Activated T-cell treated with anti-CD3 and anti-CD28 coated beads, Interleukin-2, amount 50 U/mL, for 24 hours (primary cell): ENCODE measurements around the gene FRZB.

ENCODE experiments used
- DNase-seq: peaks from one replicate; pipeline ENCODE4 v3.0.0-alpha.2; 2020
- H3K27ac Mint-ChIP-seq: 2 replicates; pipeline ENCODE4 v1.8.0; 2020; ENCODE audit warnings: mild to moderate bottlenecking, mixed read lengths
- H3K27me3 Mint-ChIP-seq: 2 replicates; pipeline ENCODE4 v1.8.0; 2020; ENCODE audit warnings: mixed read lengths
- H3K36me3 Mint-ChIP-seq: 2 replicates; pipeline ENCODE4 v1.8.0; 2020; ENCODE audit warnings: low read depth, mixed read lengths
- H3K4me1 Mint-ChIP-seq: 2 replicates; pipeline ENCODE4 v1.8.0; 2020; ENCODE audit warnings: low read depth, mixed read lengths
- H3K4me3 Mint-ChIP-seq: 2 replicates; pipeline ENCODE4 v1.8.0; 2020; ENCODE audit warnings: mild to moderate bottlenecking, moderate library complexity, mixed read lengths
- H3K9me3 Mint-ChIP-seq: 2 replicates; pipeline ENCODE4 v1.8.0; 2020; ENCODE audit warnings: mixed read lengths

The FRZB gene

DNA sequence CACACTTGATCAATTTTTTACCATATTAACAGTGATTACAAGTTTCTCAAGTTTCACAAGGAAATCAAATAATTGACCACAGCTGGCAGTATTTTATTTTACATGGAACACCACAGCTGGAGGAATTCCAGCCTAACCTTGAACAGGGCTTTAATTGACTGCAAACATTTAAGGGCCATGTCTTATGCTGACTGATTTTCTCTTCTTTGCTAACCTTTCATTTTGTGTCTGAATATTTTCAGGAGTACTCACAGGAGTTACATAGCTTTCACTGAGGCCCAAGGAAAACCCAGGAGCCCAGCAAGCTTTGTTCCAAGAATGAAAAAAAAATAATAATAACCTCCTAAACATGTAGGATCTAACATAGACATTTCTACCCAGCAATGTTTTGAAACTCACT is 49.6 kb downstream of the FRZB start:
- no peaks in the 10 kb centered on the region for H3K36me3 Mint-ChIP-seq

GRCh38 chr2:182814804-182815203 is 51.6 kb downstream of the FRZB start:
- H3K4me3 Mint-ChIP-seq, result no peak overlapping the region
- H3K36me3 Mint-ChIP-seq, result no peaks in the 10 kb centered on the region
- no peaks in the 10 kb centered on the region for H3K4me1 Mint-ChIP-seq
- DNase-seq, result no peak
- no peaks in the 10 kb centered on the region for H3K9me3 Mint-ChIP-seq
- H3K27me3 Mint-ChIP-seq, result peaks cover 30% of the 10 kb centered on the region
- no peak overlapping the region for H3K27ac Mint-ChIP-seq

More for the DNA sequence above, 49.6 kb downstream of the FRZB start:
- no peak for DNase-seq
- H3K9me3 Mint-ChIP-seq, result no peaks in the 10 kb centered on the region
- H3K4me3 Mint-ChIP-seq, result no peak overlapping the region
- H3K27me3 Mint-ChIP-seq, result peaks cover 24% of the 10 kb centered on the region
- no peak overlapping the region for H3K27ac Mint-ChIP-seq
- H3K4me1 Mint-ChIP-seq, result no peaks in the 10 kb centered on the region

DNA sequence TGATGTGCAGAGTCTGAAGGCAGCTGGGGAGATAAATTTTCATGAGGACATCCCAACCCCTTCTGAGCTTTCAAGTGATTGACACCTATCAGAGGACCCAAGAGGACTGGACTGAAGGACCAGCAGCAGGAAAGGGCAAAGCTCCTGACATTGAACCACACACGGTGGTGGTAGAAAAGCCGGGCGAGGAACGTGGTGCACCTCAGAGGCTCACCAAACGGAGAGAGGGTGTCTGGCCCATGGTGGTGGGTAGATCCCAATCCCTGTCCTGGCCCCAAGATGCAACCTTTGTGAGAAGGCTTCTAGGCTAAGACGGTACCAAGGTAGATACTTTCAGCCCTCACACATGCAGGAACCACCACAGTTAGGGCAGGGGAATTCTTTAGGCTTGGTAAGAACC is 52.1 kb downstream of the FRZB start:
- H3K36me3 Mint-ChIP-seq, result no peaks in the 10 kb centered on the region
- no peaks in the 10 kb centered on the region for H3K9me3 Mint-ChIP-seq
- no peak for DNase-seq
- no peak overlapping the region for H3K4me3 Mint-ChIP-seq
- no peak overlapping the region for H3K27ac Mint-ChIP-seq
- peaks cover 27% of the 10 kb centered on the region for H3K27me3 Mint-ChIP-seq
- H3K4me1 Mint-ChIP-seq, result no peaks in the 10 kb centered on the region

DNA sequence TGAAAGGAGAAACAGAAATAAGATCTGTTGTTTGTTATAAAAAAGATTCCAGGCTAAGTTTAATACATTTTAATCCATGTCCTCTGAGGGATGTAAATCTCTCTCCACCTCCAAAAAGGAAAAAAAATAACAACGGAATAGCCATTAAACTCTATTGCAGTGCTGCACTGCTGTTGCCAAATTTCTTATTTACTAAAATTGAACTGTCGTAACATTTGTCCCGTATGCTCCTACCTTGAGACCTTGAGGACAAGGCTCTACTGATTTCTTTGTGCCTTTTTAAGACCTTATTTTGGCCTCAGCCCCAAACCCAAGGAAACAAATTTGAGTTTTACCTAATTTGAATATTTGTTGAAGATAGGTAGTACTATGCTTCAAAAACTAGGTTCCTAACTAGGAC is 56.4 kb downstream of the FRZB start:
- H3K4me3 Mint-ChIP-seq, result no peak overlapping the region
- H3K27me3 Mint-ChIP-seq, result peaks cover 29% of the 10 kb centered on the region
- no peaks in the 10 kb centered on the region for H3K36me3 Mint-ChIP-seq
- no peak overlapping the region for H3K27ac Mint-ChIP-seq
- no peaks in the 10 kb centered on the region for H3K4me1 Mint-ChIP-seq
- no peak for DNase-seq
- no peaks in the 10 kb centered on the region for H3K9me3 Mint-ChIP-seq

- no peaks in the 10 kb centered on the region for H3K9me3 Mint-ChIP-seq
- no peaks in the 10 kb centered on the region for H3K36me3 Mint-ChIP-seq
- no peaks in the 10 kb centered on the region for H3K4me1 Mint-ChIP-seq
- no peak overlapping the region for H3K4me3 Mint-ChIP-seq
- peaks cover 29% of the 10 kb centered on the region for H3K27me3 Mint-ChIP-seq
- no peak for DNase-seq
- H3K27ac Mint-ChIP-seq, result no peak overlapping the region
These were observed 59.1 kb downstream of the FRZB start for GRCh38 chr2:182807319-182807718.

DNA sequence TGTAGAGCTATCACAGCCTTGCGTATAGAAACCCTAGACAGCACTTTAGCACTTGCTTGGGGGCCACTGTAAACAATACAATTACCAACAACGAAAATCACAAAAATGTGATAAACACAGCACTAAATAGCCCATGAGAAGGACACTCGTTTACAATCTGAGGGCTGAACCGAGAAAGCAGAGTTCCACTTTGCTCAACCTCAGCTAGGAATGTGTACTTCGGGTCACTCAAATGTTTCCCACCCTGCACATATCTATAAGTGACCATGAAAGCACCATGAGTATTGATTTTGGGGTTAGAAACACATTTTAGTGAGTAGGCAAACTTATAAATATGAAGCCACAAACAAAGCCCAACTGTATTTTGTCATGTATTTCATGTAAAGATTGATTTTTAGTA is 62.3 kb downstream of the FRZB start:
- peaks cover 38% of the 10 kb centered on the region for H3K27me3 Mint-ChIP-seq
- no peaks in the 10 kb centered on the region for H3K9me3 Mint-ChIP-seq
- no peak for DNase-seq
- no peak overlapping the region for H3K27ac Mint-ChIP-seq
- no peaks in the 10 kb centered on the region for H3K36me3 Mint-ChIP-seq
- H3K4me1 Mint-ChIP-seq, result no peaks in the 10 kb centered on the region
- H3K4me3 Mint-ChIP-seq, result no peak overlapping the region

DNA sequence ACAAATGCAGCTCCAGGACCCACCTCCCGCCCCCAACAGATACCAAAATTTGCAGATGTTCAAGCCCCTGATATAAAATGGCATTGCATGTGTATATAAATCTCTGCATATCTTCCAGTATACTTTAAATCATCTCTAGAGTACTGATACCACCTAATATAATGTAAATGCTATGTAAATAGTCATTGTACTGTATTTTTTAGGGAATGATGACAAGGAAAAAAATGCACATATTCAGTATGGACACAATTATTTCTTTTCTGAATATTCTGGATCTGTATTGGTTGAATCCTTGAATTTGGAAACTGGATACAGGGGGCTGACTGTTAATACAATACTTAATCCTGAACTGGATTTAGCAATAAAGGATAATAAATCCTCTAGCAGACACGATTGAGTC is 67.7 kb downstream of the FRZB start:
- no peaks in the 10 kb centered on the region for H3K4me1 Mint-ChIP-seq
- no peak overlapping the region for H3K4me3 Mint-ChIP-seq
- peaks cover 36% of the 10 kb centered on the region for H3K27me3 Mint-ChIP-seq

DNA sequence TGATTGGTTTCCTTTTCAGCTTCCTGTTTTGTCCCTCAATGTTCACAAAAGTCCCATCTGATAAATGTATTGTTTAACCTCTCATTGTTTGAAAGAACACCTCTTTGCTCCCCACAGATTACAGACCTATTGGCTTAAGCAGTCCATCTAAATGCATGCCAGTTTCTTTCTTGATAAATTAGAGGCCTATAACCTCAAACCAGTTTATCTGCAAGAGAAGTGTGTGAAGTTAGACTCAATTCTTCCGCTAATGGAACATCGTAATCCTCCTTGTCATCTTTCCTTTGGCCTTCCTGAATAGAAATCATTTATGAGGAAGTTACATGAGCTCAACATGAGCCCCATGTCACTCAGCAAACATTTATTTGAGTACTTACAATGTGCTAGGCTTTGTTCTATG is 74.0 kb downstream of the FRZB start:
- Mint-ChIP-seq H3K27me3 (peaks cover 12% of the 10 kb centered on the region), H3K27ac (no peak overlapping the region), H3K9me3 (no peaks in the 10 kb centered on the region), H3K36me3 (no peaks in the 10 kb centered on the region), H3K4me1 (no peaks in the 10 kb centered on the region), H3K4me3 (no peak overlapping the region)
- no peak for DNase-seq

More for the DNA sequence above, 67.7 kb downstream of the FRZB start:
- DNase-seq, result no peak
- no peak overlapping the region for H3K27ac Mint-ChIP-seq
- H3K9me3 Mint-ChIP-seq, result no peaks in the 10 kb centered on the region
- H3K36me3 Mint-ChIP-seq, result no peaks in the 10 kb centered on the region

GRCh38 chr2:182784777-182785176 is 81.7 kb downstream of the FRZB start:
- Mint-ChIP-seq H3K27me3 (no peaks in the 10 kb centered on the region), H3K9me3 (peaks cover 7% of the 10 kb centered on the region), H3K4me3 (no peak overlapping the region), H3K27ac (no peak overlapping the region), H3K4me1 (no peaks in the 10 kb centered on the region), H3K36me3 (peaks cover 27% of the 10 kb centered on the region)
- DNase-seq, result no peak

DNA sequence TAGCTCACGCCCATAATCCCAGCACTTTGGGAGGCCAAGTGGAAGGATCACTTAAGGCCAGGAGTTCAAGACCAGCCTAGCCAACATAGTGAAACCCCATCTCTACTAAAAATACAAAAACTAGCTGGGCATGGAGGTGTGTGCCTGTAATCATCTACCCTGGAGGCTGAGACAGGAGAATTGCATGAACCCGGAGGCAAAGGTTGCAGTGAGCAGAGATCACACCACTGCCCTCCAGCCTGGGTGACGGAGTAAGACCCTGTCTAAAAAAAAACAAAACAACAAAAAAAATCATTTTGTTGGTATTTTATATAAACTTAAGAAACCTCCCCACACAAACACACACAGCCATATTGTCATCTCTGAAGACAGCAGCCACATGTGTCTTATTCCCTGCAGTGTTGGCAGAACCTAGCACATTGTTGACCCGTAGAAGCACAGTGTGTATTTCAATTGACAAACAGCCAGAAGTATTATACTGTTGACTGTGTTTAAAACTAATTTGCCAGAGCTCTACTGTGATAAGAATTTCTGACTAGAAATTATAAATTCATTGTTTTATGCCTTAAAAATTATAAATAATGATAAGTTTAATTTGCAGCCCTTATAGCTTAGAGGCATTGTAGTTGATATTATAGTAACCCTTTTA is 82.3 kb downstream of the FRZB start:
- no peak overlapping the region for H3K4me3 Mint-ChIP-seq
- DNase-seq, result no peak

More for the DNA sequence above, 82.3 kb downstream of the FRZB start:
- peaks cover 7% of the 10 kb centered on the region for H3K9me3 Mint-ChIP-seq
- H3K36me3 Mint-ChIP-seq, result peaks cover 28% of the 10 kb centered on the region
- no peaks in the 10 kb centered on the region for H3K27me3 Mint-ChIP-seq
- H3K4me1 Mint-ChIP-seq, result no peaks in the 10 kb centered on the region
- no peak overlapping the region for H3K27ac Mint-ChIP-seq
